ENCODE data around the gene GPR152.

- TF ChIP-seq, protein P1, sequence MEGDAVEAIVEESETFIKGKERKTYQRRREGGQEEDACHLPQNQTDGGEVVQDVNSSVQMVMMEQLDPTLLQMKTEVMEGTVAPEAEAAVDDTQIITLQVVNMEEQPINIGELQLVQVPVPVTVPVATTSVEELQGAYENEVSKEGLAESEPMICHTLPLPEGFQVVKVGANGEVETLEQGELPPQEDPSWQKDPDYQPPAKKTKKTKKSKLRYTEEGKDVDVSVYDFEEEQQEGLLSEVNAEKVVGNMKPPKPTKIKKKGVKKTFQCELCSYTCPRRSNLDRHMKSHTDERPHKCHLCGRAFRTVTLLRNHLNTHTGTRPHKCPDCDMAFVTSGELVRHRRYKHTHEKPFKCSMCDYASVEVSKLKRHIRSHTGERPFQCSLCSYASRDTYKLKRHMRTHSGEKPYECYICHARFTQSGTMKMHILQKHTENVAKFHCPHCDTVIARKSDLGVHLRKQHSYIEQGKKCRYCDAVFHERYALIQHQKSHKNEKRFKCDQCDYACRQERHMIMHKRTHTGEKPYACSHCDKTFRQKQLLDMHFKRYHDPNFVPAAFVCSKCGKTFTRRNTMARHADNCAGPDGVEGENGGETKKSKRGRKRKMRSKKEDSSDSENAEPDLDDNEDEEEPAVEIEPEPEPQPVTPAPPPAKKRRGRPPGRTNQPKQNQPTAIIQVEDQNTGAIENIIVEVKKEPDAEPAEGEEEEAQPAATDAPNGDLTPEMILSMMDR (IDR thresholded peaks at IDR 0.05; ENCODE audit: low read depth, low read length) = no peak
- no peak for TF ChIP-seq EZH2phosphoT487 (IDR thresholded peaks at IDR 0.05; ENCODE audit: low read depth)
Observed at GRCh38 chr11:67501854-67502253, 49.3 kb upstream of the GPR152 start.

All from OCI-LY3 (cell line).